Activated gamma-delta T cell (primary cell): ENCODE data around the gene PLA2G15.
A peak's percentile ranks its signal among the peaks of the same experiment; 100 is the strongest.

Experiments
- DNase-seq: peaks from one replicate; lab custom pipeline; 2025; lab: John Stamatoyannopoulos, UW

Gene PLA2G15

GRCh38 chr16:68253721-68254120 lies 8.5 kb downstream of the PLA2G15 start:
- DNase-seq: no peak

DNA sequence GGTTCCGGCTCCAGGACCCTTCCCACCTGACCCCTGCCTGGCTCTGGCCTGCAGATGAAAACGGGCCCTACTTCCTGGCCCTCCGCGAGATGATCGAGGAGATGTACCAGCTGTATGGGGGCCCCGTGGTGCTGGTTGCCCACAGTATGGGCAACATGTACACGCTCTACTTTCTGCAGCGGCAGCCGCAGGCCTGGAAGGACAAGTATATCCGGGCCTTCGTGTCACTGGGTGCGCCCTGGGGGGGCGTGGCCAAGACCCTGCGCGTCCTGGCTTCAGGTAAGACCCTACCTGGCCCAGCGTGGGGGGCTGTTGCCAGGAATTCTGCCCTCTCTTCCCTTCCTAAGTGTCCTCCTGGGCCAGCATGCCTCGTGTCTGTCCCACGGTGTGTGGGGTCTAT lies 10.5 kb downstream of the PLA2G15 start:
- no peak for DNase-seq

GRCh38 chr16:68257251-68257905 lies 12.2 kb downstream of the PLA2G15 start:
- no peak for DNase-seq

DNA sequence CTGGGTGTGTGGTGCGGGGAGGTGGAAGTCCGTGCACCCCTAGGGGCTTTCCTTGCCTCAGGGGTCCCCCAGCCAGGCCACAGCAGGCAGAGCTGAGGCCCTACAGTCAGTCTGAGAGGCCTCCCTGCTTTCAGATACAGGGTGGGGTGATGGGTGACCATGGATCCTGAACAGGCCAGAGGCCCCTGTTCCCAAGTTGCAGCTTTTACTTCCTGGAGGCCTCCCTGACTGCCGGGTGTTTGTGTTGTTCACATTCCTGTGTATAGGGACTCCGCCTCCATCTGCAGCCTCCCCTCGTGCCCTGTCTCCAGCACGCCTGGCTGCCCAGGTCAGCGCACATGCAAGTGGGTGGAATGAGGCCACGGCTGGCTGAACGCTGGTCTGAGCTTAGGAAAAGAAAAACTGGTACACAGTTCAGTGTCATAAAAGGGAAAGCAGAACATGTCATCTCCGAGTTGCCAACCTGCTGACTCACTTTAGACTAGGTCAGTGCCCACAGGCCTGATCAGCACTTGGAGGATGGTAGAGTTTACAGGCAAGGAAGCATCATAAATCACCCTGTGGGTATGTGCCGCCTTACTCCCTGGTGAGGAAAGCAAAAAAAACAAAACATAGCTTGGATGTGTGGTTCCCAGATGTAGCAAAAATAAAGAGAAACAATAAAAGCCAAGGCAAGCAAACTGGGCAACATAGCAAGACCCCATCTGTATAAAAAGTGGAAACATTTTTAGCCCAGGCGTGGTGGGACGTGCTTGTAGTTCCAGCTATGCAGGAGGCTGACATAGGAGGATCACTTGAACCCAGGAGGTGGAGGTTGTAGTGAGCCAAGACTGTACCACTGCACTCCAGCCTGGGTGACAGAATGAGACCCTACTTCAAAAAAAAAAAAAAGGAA lies 13.0 kb downstream of the PLA2G15 start:
- DNase-seq: no peak

DNA sequence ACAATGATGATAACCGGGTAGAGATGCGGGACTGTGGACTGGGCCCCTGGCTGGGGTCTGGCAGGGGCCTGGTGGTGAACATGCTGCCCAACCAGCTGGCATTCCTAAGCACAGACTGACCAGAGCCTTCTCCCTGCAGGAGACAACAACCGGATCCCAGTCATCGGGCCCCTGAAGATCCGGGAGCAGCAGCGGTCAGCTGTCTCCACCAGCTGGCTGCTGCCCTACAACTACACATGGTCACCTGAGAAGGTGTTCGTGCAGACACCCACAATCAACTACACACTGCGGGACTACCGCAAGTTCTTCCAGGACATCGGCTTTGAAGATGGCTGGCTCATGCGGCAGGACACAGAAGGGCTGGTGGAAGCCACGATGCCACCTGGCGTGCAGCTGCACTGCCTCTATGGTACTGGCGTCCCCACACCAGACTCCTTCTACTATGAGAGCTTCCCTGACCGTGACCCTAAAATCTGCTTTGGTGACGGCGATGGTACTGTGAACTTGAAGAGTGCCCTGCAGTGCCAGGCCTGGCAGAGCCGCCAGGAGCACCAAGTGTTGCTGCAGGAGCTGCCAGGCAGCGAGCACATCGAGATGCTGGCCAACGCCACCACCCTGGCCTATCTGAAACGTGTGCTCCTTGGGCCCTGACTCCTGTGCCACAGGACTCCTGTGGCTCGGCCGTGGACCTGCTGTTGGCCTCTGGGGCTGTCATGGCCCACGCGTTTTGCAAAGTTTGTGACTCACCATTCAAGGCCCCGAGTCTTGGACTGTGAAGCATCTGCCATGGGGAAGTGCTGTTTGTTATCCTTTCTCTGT lies 14.0 kb downstream of the PLA2G15 start:
- DNase-seq: no peak

DNA sequence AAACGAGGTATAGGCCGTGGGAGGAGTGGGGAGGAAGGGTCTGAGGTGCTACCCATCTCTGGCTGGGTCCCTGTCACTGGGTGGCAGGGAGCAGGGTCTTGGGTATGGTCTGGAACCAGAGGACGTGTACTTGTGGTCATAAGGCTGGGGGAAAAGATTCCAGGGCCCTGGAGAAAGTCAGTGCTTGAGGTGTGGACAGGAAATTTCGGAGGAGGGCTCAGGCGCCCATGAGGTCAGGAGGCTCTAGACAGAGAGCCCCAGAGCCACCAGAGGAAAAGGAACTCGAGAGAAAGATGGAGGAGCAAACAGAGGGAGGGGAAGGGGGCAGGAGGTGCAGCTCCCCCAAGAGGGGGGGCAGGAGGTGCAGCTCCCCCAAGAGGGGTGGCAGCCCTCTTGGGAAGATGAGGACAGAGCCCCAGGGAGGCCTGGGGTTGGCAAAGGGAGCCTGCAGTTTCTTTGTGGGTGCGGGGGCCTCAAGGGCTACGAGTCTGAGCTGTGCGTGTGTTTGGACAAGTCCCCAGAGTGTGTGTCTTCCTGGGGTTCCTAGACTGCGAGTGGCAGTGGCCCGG lies 18.5 kb downstream of the PLA2G15 start:
- DNase-seq: no peak

DNA sequence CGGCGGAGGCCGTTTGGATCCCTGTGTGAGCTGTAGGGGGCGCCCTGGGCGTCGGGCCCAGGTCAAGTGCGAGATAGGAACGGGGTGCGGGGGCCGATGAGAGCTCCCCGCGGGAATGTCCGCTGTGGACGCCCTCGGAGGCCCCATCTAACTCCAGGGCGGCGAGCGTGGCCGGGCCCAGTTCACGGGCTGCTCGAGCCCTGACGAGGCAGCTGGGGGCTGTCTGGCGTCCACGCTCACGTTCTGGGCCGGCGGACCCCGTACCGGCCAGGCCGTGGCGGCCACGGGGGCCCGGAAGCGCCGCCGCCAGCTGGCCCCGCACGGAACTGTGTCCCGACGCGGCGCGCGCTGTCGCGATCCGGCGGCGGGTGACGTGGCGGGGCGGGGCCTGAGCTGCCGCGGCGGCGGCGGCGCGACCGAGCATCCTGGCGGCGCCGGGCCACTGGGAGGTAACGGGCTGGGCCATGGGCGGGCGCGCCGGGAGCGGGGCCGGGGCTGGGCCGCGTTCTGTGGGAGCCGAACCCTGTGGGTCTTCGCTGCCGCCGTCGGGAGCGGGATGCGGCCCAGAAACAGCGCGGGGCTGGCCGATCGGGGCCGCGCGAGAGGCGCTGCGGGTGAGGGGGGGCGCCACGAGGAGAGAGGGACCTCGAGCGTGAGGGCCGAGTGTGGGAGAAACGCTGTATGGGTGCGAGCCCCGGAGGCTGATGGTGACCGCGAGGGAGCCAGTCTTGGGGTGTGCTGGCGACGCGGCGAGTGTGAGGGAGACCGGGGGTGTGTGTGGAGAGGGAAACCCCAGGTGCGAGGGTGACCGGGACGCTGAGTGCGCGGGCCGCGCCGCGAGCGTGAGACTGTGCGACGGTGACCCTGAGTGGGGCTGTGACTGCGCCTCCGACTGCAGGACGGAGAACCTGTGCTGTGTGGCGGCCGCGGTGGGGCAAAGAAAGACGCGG lies 19.2 kb downstream of the PLA2G15 start, which contains the start of gene SLC7A6:
TSS of gene SLC7A6 (plus strand) at position 399 of the 950 bp plus-strand sequence. CDS start 10,201 bp downstream, outside the sequence.
- DNase-seq: peak; percentile 81

DNA sequence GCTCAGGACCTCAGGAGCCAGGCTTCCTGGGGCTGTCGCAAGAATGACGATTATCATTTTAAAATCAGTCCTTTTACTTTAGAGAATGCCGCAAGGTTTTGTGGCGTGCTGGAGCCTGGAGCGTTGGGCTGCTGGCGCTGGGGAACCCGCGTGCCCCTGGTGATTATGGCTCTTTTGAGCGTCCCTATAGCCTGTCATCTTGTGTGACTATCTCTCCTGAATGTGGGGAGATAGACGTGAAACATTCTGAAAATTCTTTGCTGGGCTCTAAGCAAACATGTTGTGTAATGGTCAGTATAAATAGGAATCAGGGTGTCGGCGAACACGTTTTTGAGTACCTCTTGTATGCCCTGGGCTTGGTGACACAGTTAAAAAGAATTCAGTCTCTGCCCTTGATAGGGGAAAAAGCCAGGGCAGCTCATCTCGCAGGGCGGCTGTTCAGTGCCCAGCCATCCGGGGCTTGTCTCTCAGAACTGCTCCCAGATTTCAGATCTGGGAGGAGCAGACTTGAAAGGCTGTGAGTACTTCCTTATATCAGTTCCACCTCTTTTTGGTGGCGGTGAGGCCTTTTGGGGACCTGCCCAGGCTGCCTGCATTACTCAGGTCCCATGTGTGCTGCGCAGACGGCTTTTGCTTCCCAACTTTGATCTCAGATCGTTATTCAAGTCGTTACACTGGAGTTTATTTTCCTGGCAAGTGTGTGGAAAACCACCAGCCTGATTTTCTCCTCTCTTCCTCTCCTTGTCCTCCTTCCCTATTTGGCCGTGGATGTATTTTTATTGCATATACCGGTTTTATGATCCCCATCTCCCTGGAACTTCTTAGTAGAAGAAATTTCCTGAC lies 20.1 kb downstream of the PLA2G15 start:
- no peak for DNase-seq

DNA sequence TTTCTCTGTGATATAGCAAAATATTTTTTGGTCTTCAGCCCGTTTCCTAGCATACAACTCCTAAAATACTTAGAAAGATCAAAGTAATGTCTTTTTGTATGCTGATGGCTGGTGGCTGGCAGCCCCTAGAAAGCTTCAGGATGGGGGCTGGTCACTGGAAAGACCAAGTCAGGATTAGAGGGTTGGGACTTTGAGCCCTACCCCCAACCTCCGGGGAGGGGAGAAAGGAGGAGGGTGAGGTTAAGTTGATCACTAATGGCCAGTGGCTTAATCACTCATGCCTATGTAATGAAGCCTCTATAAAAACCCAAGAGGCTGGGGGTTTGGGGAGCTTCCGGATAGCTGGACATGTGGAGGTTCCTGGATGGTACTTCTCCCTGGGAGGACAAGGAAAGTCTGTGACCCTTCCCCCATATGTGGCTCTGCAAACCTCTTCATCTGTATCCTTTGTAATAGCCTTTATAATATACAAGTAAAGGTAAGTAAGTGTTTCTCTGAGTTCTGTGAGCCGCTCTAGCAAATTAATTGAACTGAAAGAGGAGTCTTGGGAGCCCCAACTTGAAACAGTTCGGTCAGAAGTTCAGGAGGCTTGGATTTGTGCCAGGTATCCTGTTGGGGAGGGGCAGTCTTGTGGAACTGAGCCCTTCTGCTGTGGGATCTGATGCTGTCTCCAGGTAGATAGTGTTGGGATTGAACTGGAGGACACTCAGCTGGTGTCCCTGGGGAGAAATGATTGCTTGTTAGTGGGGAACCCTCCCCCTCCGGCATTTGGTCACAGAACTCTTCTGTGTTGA lies 22.6 kb downstream of the PLA2G15 start:
- no peak for DNase-seq

GRCh38 chr16:68269793-68270192 lies 24.6 kb downstream of the PLA2G15 start:
- DNase-seq: no peak

DNA sequence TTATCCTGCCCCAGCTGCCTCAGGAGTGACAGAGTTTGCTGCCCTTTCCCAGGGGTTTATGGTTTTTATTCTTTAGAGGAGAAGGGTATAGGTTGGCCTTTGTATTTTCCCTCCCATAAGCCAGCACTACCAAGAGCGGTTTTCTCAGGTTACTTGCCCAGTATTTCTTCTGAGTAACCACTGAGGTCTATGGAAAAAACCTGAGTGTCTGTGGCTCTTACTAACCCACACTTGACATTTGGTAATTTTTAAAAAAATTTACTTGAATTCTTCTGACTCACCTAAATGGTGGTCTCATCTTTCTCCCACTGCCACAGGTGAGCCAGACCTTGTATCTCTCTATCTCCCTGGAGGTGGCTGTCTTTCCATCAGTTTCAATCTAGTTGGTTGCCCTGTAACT lies 25.2 kb downstream of the PLA2G15 start:
- DNase-seq: no peak

GRCh38 chr16:68272507-68273209 lies 27.5 kb downstream of the PLA2G15 start:
- no peak for DNase-seq

GRCh38 chr16:68273459-68273858 lies 28.3 kb downstream of the PLA2G15 start:
- DNase-seq: no peak

DNA sequence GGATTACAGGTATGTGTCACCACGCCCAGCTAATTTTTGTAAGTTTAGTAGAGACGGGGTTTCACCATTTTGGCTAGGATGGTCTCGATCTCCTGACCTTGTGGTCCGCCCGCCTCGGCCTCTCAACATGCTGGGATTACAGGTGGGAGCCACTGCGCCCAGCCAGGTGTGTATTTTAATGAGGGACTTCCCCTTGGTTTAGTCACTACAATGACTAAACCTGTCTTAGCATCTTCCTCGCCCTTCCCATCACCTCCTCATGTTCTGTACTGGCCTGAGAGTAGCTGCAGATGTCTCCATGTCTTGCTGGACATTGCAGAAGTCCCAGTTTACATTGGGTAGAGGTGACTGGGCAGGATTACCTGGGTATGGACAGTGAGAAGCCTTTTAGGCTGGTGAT lies 28.7 kb downstream of the PLA2G15 start:
- DNase-seq: no peak

DNA sequence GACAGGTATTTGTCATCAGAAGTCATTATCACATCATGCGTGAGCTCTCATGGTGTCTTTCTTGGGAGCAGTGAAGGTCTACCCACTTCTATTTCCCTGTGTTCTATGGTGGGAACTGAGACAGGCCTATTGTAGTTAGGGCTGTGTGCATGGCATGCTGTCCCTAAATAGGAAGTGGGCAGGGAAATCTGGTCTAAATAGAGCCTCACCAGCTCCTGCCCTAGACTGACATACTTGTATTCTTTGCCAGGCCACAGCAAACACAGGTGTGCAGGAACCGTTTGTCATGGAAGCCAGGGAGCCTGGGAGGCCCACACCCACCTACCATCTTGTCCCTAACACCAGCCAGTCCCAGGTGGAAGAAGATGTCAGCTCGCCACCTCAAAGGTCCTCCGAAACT lies 29.3 kb downstream of the PLA2G15 start:
- DNase-seq: no peak

- no peak for DNase-seq
Observed at GRCh38 chr16:68275611-68276191, 30.5 kb downstream of the PLA2G15 start.

GRCh38 chr16:68276223-68276622 lies 31.1 kb downstream of the PLA2G15 start:
- no peak for DNase-seq
